ENCODE results near the gene CXCL17. TPM values are rescaled to one million over a fixed set of nuclear protein-coding genes. Genes with fewer than 3 reads are reported as not detected.

Gene CXCL17
- total and polyA plus RNA-seq, 2 experiments from 2014 or later: 4.4 to 16.7 TPM

- WGBS (ENCODE audit: low lambda C conversion rate, missing lambda C conversion rate): 93% methylated on average over 10 of the region's 10 CpGs
Observed at GRCh38 chr19:42403586-42403985, 39.2 kb downstream of the CXCL17 start.

GRCh38 chr19:42402376-42403116, 40.2 kb downstream of the CXCL17 start:
- Histone ChIP-seq H3K4me3 (peak overlapping the region; percentile 82), H3K4me2 (peak overlapping the region; percentile 100), H3K9me2 (replicated peaks; ENCODE audit: insufficient read depth) (no peaks in the 10 kb centered on the region), H3K79me2 (peaks cover 4% of the 10 kb centered on the region), H3K27ac (no peak overlapping the region), H2AFZ (peak overlapping the region; percentile 94), H3K9me3 (ENCODE audit: low read depth) (no peaks in the 10 kb centered on the region), H3K36me3 (replicated peaks; ENCODE audit: insufficient read depth, low read depth) (no peaks in the 10 kb centered on the region), H3K27me3 (no peaks in the 10 kb centered on the region), H4K20me1 (ENCODE audit: insufficient read depth, poor library complexity, severe bottlenecking) (no peaks in the 10 kb centered on the region), H3K4me1 (ENCODE audit: insufficient read depth) (peaks cover 4% of the 10 kb centered on the region)
- WGBS (ENCODE audit: low lambda C conversion rate, missing lambda C conversion rate): 42% methylated on average over 30 of the region's 34 CpGs
- TF ChIP-seq CTCF (IDR thresholded peaks at IDR 0.05; ENCODE audit: poor library complexity) (no peak), EZH2phosphoT487 (IDR thresholded peaks at IDR 0.05; ENCODE audit: low read depth, severe bottlenecking, unreplicated experiment) (no peak), EZH2 (IDR thresholded peaks at IDR 0.05; ENCODE audit: borderline replicate concordance) (no peak)
- no peak for DNase-seq (ENCODE audit: low spot score)

More at GRCh38 chr19:42403586-42403985, 39.2 kb downstream of the CXCL17 start:
- no peak overlapping the region for H3K4me3 ChIP-seq
- H3K36me3 ChIP-seq (replicated peaks; ENCODE audit: insufficient read depth, low read depth): no peaks in the 10 kb centered on the region
- H2AFZ ChIP-seq: no peak overlapping the region
- no peaks in the 10 kb centered on the region for H3K4me1 ChIP-seq (ENCODE audit: insufficient read depth)
- no peaks in the 10 kb centered on the region for H4K20me1 ChIP-seq (ENCODE audit: insufficient read depth, poor library complexity, severe bottlenecking)
- no peak for DNase-seq (ENCODE audit: low spot score)
- H3K9me2 ChIP-seq (replicated peaks; ENCODE audit: insufficient read depth): no peaks in the 10 kb centered on the region
- no peak for TF ChIP-seq CTCF (IDR thresholded peaks at IDR 0.05; ENCODE audit: poor library complexity)
- TF ChIP-seq EZH2 (IDR thresholded peaks at IDR 0.05; ENCODE audit: borderline replicate concordance): no peak
- no peak for TF ChIP-seq EZH2phosphoT487 (IDR thresholded peaks at IDR 0.05; ENCODE audit: low read depth, severe bottlenecking, unreplicated experiment)
- H3K4me2 ChIP-seq: no peak overlapping the region
- no peaks in the 10 kb centered on the region for H3K9me3 ChIP-seq (ENCODE audit: low read depth)
- H3K79me2 ChIP-seq: no peaks in the 10 kb centered on the region
- H3K27ac ChIP-seq: no peak overlapping the region
- H3K27me3 ChIP-seq: no peaks in the 10 kb centered on the region

GRCh38 chr19:42401365-42402303, 41.1 kb downstream of the CXCL17 start:
- H3K9me3 ChIP-seq (ENCODE audit: low read depth): no peaks in the 10 kb centered on the region
- TF ChIP-seq EZH2phosphoT487 (IDR thresholded peaks at IDR 0.05; ENCODE audit: low read depth, severe bottlenecking, unreplicated experiment): no peak
- no peak for TF ChIP-seq EZH2 (IDR thresholded peaks at IDR 0.05; ENCODE audit: borderline replicate concordance)
- peak; percentile 91 for TF ChIP-seq CTCF (IDR thresholded peaks at IDR 0.05; ENCODE audit: poor library complexity)
- H3K4me1 ChIP-seq (ENCODE audit: insufficient read depth): peaks cover 7% of the 10 kb centered on the region
- no peaks in the 10 kb centered on the region for H3K36me3 ChIP-seq (replicated peaks; ENCODE audit: insufficient read depth, low read depth)
- no peaks in the 10 kb centered on the region for H3K27me3 ChIP-seq
- H3K27ac ChIP-seq: peak overlapping the region; percentile 52
- H4K20me1 ChIP-seq (ENCODE audit: insufficient read depth, poor library complexity, severe bottlenecking): no peaks in the 10 kb centered on the region
- H3K4me3 ChIP-seq: peak overlapping the region; percentile 82
- peaks cover 7% of the 10 kb centered on the region for H3K79me2 ChIP-seq
- WGBS (ENCODE audit: low lambda C conversion rate, missing lambda C conversion rate): 1% methylated on average over 58 of the region's 80 CpGs
- H3K4me2 ChIP-seq: peak overlapping the region; percentile 100
- H3K9me2 ChIP-seq (replicated peaks; ENCODE audit: insufficient read depth): no peaks in the 10 kb centered on the region
- H2AFZ ChIP-seq: peak overlapping the region; percentile 94
- DNase-seq (ENCODE audit: low spot score): peak; percentile 87
